Panc1 (cell line): Measurements from ENCODE around the gene HEATR5A. TPM values are rescaled to one million over a fixed set of nuclear protein-coding genes. Genes with fewer than 3 reads are reported as not detected.

Source experiments
- ATAC-seq: fragments of 200-7000 bp; cut with Tn5 transposase; 2 replicates; pipeline ENCODE4 v1.9.1; 2020; ENCODE audit warnings: mild to moderate bottlenecking, moderate library complexity
- BruUV-seq: library from RNA; stranded (reverse); fragments of 400-500 nt; replicated peaks from 2 replicates; lab custom pipeline; 2021; lab: Mats Ljungman, UMichigan
- CTCF ChIA-PET: fragments of 300-600 bp; sonication (Branson Sonifier 250); formaldehyde crosslinking; loops from one replicate; lab custom pipeline; 2022; ENCODE audit warnings: antibody characterized with exemption; lab: Charles Lee
- POLR2A ChIA-PET: fragments of 300-600 bp; sonication (Branson Sonifier 250); formaldehyde crosslinking; loops from one replicate; lab custom pipeline; 2022; ENCODE audit warnings: antibody characterized with exemption; lab: Charles Lee
- DNase-seq: peaks from one replicate; pipeline ENCODE4 v3.0.0-alpha.2; 2010; ENCODE audit warnings: low read depth, low spot score
- H3K27ac ChIP-seq: 2 replicates; pipeline ENCODE4 v1.5.1; 2011; ENCODE audit warnings: mild to moderate bottlenecking, low read length, inconsistent platforms
- H3K27me3 ChIP-seq: fragments of 200-500 bp; sonication (Bioruptor generic); 2 replicates; pipeline ENCODE4 v1.6.0; 2014; ENCODE audit warnings: low read length, inconsistent platforms; ENCODE audit not compliant: control insufficient read depth, insufficient read depth
- H3K36me3 ChIP-seq: fragments of 200-500 bp; sonication (Bioruptor generic); 2 replicates; pipeline ENCODE4 v1.5.1; 2014; ENCODE audit warnings: inconsistent platforms, mild to moderate bottlenecking, low read length, moderate library complexity; ENCODE audit not compliant: control insufficient read depth, insufficient read depth
- H3K4me1 ChIP-seq: 2 replicates; pipeline ENCODE4 v1.5.1; 2011; ENCODE audit warnings: inconsistent platforms, mild to moderate bottlenecking, low read length, moderate library complexity; ENCODE audit not compliant: control insufficient read depth, insufficient read depth
- H3K4me3 ChIP-seq, 2 experiments: 2 replicates each; pipeline ENCODE4 v1.5.1; 2011 to 2012; ENCODE audit warnings: low read depth in 2 of 2, low read length in 2 of 2, mild to moderate bottlenecking in 2 of 2, inconsistent platforms in 1 of 2, moderate library complexity in 1 of 2
- H3K9me3 ChIP-seq: fragments of 200-500 bp; sonication (Bioruptor generic); 2 replicates; pipeline ENCODE4 v1.5.1; 2014; ENCODE audit warnings: low read depth, mild to moderate bottlenecking, inconsistent platforms, low read length, moderate library complexity; ENCODE audit not compliant: control insufficient read depth, insufficient read depth
- POLR2AphosphoS5 ChIP-seq: IDR thresholded peaks from 2 replicates; pipeline ENCODE4 v1.6.1; 2012; ENCODE audit warnings: mild to moderate bottlenecking, low read depth, low read length, moderate library complexity
- SIN3A ChIP-seq: IDR thresholded peaks from 2 replicates; pipeline ENCODE4 v1.6.1; 2012; ENCODE audit warnings: low read depth, mild to moderate bottlenecking, low read length, moderate library complexity, borderline replicate concordance; ENCODE audit not compliant: insufficient read depth
- TCF7L2 ChIP-seq: IDR thresholded peaks from 2 replicates; pipeline ENCODE4 v1.6.1; 2011; ENCODE audit warnings: mild to moderate bottlenecking, low read depth, low read length, inconsistent platforms
- in situ Hi-C: cut with HindIII; loops from 2 replicates; pipeline ENCODE4 v1.10.0; 2016; ENCODE audit warnings: low sequenced_read_pairs, low pct_unique_long_range_greater_than_20kb
- intact Hi-C: fragments of 100-400 bp; cut with micrococcal nuclease; formaldehyde crosslinking; loops from one replicate; pipeline ENCODE4 v1.10.0; 2022; ENCODE audit not compliant: unreplicated experiment
- total RNA-seq: library from RNA; stranded (reverse); gene quantifications from one replicate; pipeline ENCODE4 v1.2.1, GENCODE V29; 2021; ENCODE audit not compliant: unreplicated experiment
- TF ChIP-seq, protein P1 (sequence below), 2 experiments: IDR thresholded peaks; 2 replicates each; pipeline ENCODE4 v1.6.1; 2011 to 2012; ENCODE audit warnings: low read depth in 2 of 2, control low read depth in 1 of 2, low read length in 1 of 2, mild to moderate bottlenecking in 1 of 2, moderate library complexity in 1 of 2; ENCODE audit not compliant: insufficient read depth in 1 of 2
- TF ChIP-seq, protein P2 (sequence below): fragments of 450-650 bp; IDR thresholded peaks from 2 replicates; pipeline ENCODE4 v1.5.1; 2017; ENCODE audit warnings: mild to moderate bottlenecking

Gene HEATR5A
- total RNA-seq, 1 experiment from 2014 or later = 22.0 TPM

DNA sequence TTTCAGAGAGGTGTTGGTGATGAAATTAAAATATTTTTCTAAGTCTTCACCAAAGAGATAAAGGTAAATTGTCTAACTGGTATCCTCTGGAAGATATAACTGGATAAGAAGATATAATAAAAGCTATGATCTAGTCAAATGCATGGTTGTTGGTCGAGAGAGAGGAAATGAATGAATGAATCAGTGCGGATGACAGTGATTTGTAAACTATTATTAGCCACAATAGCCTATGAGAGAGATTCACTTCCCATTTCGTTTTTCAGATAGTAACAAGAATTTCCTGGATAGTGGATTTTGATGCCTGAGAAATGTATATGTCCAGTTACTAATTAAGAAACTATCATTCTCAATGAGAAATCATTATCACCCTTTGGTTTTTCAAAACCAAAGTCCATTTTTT is 63.1 kb downstream of the HEATR5A start:
- intact Hi-C loops = loop anchor here (10.0 kb wide), 1 partner anchor 152 kb away; the partner anchor contains the start of gene HECTD1
- CTCF ChIA-PET = interaction anchor here (0.6 kb wide), 1 partner anchor 35 kb away, joined by 4 read pairs; no protein-coding TSS in a partner anchor
- DNase-seq = no peak

DNA sequence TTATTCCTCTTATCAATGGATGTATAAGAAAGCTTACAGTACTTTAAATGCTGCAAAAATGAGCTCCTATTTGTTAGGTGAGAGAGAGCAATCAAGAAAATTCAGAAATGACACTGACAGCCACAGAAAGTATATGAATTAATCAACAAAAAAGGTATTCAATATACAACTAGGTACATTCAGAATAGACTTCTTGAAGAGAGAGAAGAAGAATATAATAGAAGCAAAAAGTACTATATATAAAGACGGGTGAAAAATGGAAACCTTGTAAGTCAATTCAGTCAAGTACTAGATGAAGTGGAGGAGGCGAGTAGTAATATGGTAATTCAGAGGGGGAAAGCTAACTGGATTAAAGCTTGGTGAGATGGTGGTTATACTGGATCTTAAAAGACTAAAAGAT is 74.3 kb downstream of the HEATR5A start:
- Histone ChIP-seq H3K4me1 (no peaks in the 10 kb centered on the region), H3K9me3 (no peaks in the 10 kb centered on the region), H3K27ac (no peak overlapping the region), H3K4me3 (no peak overlapping the region), H3K36me3 (no peaks in the 10 kb centered on the region), H3K27me3 (no peaks in the 10 kb centered on the region)
- intact Hi-C loops (no loop called here), in situ Hi-C loops (no loop called here)
- CTCF ChIA-PET = interaction anchor here (0.7 kb wide), 1 partner anchor 44 kb away, joined by 3 read pairs; no protein-coding TSS in a partner anchor
- no TSS peak for BruUV-seq
- TF ChIP-seq, protein P1, sequence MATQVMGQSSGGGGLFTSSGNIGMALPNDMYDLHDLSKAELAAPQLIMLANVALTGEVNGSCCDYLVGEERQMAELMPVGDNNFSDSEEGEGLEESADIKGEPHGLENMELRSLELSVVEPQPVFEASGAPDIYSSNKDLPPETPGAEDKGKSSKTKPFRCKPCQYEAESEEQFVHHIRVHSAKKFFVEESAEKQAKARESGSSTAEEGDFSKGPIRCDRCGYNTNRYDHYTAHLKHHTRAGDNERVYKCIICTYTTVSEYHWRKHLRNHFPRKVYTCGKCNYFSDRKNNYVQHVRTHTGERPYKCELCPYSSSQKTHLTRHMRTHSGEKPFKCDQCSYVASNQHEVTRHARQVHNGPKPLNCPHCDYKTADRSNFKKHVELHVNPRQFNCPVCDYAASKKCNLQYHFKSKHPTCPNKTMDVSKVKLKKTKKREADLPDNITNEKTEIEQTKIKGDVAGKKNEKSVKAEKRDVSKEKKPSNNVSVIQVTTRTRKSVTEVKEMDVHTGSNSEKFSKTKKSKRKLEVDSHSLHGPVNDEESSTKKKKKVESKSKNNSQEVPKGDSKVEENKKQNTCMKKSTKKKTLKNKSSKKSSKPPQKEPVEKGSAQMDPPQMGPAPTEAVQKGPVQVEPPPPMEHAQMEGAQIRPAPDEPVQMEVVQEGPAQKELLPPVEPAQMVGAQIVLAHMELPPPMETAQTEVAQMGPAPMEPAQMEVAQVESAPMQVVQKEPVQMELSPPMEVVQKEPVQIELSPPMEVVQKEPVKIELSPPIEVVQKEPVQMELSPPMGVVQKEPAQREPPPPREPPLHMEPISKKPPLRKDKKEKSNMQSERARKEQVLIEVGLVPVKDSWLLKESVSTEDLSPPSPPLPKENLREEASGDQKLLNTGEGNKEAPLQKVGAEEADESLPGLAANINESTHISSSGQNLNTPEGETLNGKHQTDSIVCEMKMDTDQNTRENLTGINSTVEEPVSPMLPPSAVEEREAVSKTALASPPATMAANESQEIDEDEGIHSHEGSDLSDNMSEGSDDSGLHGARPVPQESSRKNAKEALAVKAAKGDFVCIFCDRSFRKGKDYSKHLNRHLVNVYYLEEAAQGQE (IDR thresholded peaks at IDR 0.05; ENCODE audit: insufficient read depth in 1 of 2, low read depth in 2 of 2, low read length in 1 of 2) = no peak
- no peak for TF ChIP-seq TCF7L2
- no peak for TF ChIP-seq POLR2AphosphoS5
- no peak for TF ChIP-seq SIN3A
- TF ChIP-seq, protein P2, sequence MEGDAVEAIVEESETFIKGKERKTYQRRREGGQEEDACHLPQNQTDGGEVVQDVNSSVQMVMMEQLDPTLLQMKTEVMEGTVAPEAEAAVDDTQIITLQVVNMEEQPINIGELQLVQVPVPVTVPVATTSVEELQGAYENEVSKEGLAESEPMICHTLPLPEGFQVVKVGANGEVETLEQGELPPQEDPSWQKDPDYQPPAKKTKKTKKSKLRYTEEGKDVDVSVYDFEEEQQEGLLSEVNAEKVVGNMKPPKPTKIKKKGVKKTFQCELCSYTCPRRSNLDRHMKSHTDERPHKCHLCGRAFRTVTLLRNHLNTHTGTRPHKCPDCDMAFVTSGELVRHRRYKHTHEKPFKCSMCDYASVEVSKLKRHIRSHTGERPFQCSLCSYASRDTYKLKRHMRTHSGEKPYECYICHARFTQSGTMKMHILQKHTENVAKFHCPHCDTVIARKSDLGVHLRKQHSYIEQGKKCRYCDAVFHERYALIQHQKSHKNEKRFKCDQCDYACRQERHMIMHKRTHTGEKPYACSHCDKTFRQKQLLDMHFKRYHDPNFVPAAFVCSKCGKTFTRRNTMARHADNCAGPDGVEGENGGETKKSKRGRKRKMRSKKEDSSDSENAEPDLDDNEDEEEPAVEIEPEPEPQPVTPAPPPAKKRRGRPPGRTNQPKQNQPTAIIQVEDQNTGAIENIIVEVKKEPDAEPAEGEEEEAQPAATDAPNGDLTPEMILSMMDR = no peak
- DNase-seq (no peak), ATAC-seq (no peak)
- POLR2A ChIA-PET = no interaction called here

More for the DNA sequence above, 63.1 kb downstream of the HEATR5A start:
- no peaks in the 10 kb centered on the region for H3K4me1 ChIP-seq
- no peak for ATAC-seq
- no peaks in the 10 kb centered on the region for H3K27me3 ChIP-seq
- in situ Hi-C loops = no loop called here
- no peak for TF ChIP-seq SIN3A
- TF ChIP-seq, protein P1 (IDR thresholded peaks at IDR 0.05; ENCODE audit: insufficient read depth in 1 of 2, low read depth in 2 of 2, low read length in 1 of 2) = no peak
- no peak for TF ChIP-seq TCF7L2
- TF ChIP-seq POLR2AphosphoS5 = no peak
- TF ChIP-seq, protein P2 = no peak
- H3K36me3 ChIP-seq = no peaks in the 10 kb centered on the region; the same call in 1 of the 2 replicates
- no peak overlapping the region for H3K27ac ChIP-seq
- POLR2A ChIA-PET = no interaction called here
- no peak overlapping the region for H3K4me3 ChIP-seq
- H3K9me3 ChIP-seq = no peaks in the 10 kb centered on the region
- no TSS peak for BruUV-seq
